ENCODE results near the gene CEACAM16. TPM values are rescaled to one million over a fixed set of nuclear protein-coding genes. Genes with fewer than 3 reads are reported as not detected.
"Not testable (repeated sequence)": the region's sequence is repeated elsewhere in the genome, so short reads cannot be mapped to it uniquely, and the experiment has no call there.

Gene CEACAM16
- total RNA-seq, 1 donor from 2014 or later = not detected

- no peak for ATAC-seq
- Histone ChIP-seq H3K9me3 (no peaks in the 10 kb centered on the region), H3K27me3 (no peaks in the 10 kb centered on the region), H3K4me3 (no peak overlapping the region), H3K4me1 (peaks cover 27% of the 10 kb centered on the region), H3K36me3 (no peaks in the 10 kb centered on the region), H3K27ac (no peak overlapping the region)
- intact Hi-C loops (cut with DNase I) = no loop called here
- TF ChIP-seq, protein P1, sequence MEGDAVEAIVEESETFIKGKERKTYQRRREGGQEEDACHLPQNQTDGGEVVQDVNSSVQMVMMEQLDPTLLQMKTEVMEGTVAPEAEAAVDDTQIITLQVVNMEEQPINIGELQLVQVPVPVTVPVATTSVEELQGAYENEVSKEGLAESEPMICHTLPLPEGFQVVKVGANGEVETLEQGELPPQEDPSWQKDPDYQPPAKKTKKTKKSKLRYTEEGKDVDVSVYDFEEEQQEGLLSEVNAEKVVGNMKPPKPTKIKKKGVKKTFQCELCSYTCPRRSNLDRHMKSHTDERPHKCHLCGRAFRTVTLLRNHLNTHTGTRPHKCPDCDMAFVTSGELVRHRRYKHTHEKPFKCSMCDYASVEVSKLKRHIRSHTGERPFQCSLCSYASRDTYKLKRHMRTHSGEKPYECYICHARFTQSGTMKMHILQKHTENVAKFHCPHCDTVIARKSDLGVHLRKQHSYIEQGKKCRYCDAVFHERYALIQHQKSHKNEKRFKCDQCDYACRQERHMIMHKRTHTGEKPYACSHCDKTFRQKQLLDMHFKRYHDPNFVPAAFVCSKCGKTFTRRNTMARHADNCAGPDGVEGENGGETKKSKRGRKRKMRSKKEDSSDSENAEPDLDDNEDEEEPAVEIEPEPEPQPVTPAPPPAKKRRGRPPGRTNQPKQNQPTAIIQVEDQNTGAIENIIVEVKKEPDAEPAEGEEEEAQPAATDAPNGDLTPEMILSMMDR (IDR thresholded peaks at IDR 0.05) = no peak
- no peak for DNase-seq
Observed at GRCh38 chr19:44714597-44715169, 15.7 kb downstream of the CEACAM16 start.

DNA sequence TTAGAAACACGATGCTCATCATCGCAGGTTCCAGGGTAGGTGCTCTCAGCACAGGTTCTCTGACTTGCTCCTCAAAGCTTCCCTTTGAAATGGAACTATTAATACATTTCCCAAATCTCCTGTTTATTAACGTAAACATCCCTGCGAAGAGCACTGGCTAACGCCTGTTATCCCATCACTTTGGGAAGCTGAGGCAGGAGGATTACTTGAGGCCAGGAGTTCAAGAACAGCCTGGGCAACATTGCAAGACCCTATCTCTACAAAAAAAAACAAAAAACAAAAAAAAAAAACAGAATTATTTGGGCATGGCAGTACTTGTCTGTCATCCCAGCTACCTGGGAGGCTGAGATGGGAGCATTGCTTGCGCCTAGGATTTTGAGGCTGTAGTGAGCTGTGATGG is 18.7 kb downstream of the CEACAM16 start:
- ATAC-seq = no peak
- Histone ChIP-seq H3K9me3 (no peaks in the 10 kb centered on the region), H3K4me3 (no peak overlapping the region), H3K27me3 (no peaks in the 10 kb centered on the region), H3K4me1 (peaks cover 44% of the 10 kb centered on the region), H3K27ac (peak overlapping the region; percentile 80), H3K36me3 (no peaks in the 10 kb centered on the region)
- TF ChIP-seq, protein P1 (IDR thresholded peaks at IDR 0.05) = no peak
- no peak for DNase-seq
- intact Hi-C loops (cut with DNase I) = no loop called here

DNA sequence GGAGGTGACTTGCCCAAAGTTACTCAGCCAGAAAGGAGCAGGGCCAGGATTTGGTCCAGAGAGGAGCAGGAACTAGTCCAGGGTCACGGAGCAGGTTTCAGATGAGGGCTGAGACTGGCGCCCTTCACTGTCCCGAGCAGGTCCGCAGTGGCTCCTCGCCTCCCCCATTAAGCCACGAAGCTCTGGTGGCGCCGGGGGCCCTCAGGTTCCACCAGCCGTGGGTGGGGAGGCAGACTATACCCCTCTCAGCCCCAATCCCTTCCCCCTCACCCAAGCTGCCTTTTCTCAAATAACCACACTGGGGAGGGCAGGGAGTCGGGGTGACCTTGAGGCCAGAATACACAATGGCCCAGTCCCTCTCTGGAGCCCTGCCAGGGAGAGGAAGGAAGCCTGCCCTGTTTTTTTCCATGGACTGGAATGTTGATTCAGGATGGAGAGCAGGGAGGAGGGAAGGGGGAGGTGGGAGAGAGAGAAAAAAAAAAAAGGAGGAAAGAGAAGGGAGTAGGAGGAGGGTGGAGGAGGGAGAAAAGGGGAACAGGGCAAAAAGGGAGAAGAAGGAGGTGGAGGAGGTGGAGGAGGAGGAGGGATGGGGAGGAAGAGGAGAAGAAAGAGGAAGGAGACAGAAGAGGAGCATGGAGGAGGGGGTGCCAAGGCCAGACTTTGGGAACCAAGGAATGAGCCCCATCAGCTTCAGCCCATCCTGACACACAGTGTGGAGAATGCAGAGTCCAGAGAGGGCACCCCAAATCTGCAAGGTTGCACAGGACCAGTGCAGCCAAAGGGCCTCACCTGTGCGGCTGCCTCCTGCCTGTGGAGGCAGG is 19.7 kb downstream of the CEACAM16 start:
- Histone ChIP-seq H3K4me3 (peak overlapping the region; percentile 4), H3K4me1 (peaks cover 49% of the 10 kb centered on the region), H3K9me3 (no peaks in the 10 kb centered on the region), H3K27me3 (no peaks in the 10 kb centered on the region), H3K36me3 (no peaks in the 10 kb centered on the region), H3K27ac (peak overlapping the region; percentile 80)
- peak; percentile 61 for ATAC-seq
- intact Hi-C loops (cut with DNase I) = no loop called here
- DNase-seq = peak; percentile 74
- TF ChIP-seq, protein P1 (IDR thresholded peaks at IDR 0.05) = no peak

GRCh38 chr19:44719262-44719701 is 20.3 kb downstream of the CEACAM16 start:
- no peak for ATAC-seq
- Histone ChIP-seq H3K36me3 (no peaks in the 10 kb centered on the region), H3K9me3 (no peaks in the 10 kb centered on the region), H3K4me1 (peaks cover 55% of the 10 kb centered on the region), H3K27me3 (no peaks in the 10 kb centered on the region), H3K4me3 (no peak overlapping the region), H3K27ac (no peak overlapping the region)
- DNase-seq = no peak
- TF ChIP-seq, protein P1 (IDR thresholded peaks at IDR 0.05) = no peak
- intact Hi-C loops (cut with DNase I) = no loop called here

DNA sequence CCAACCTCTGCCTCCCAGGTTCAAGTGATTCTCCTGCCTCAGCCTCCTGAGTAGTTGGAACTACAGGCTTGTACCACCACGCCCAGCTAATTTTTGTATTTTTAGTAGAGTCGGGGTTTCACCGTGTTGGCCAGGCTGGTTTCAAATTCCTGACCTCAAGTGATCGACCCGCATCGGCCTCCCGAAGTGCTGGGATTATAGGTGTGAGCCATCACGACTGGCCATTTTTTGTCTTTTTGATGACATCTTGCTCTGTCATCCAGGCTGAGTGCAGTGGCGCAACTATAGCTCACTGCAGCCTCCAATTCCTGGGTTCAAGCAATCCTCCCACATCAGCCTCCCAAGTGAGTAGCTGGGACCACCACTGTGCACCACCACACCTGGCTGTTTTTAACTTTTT is 21.4 kb downstream of the CEACAM16 start:
- H3K27me3 ChIP-seq, H3K9me3 ChIP-seq, H3K4me3 ChIP-seq, ATAC-seq, H3K36me3 ChIP-seq, H3K27ac ChIP-seq: not testable (repeated sequence)
- DNase-seq = peak; percentile 29
- intact Hi-C loops (cut with DNase I) = loop anchor here (5.0 kb wide), 1 partner anchor 52 kb away; no protein-coding TSS in a partner anchor
- H3K4me1 ChIP-seq = peaks cover 66% of the 10 kb centered on the region

DNA sequence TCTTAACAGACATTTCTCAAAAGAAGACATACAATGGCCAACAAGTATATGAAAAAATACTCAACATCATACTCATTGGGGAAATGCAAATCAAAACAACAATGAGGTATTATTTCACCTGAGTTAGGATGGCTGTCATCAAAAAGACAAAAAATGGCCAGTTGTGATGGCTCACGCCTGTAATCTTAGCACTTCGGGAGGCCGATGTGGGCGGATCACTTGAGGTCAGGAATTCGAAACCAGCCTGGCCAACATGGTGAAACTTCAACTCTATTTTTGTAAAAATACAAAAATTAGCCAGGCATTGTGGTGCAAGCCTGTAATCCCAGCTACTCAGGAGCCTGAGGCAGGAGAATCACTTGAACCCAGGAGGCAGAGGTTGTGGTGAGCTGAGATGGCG is 22.0 kb downstream of the CEACAM16 start:
- ATAC-seq (no peak), DNase-seq (no peak)
- H3K27me3 ChIP-seq = no peaks in the 10 kb centered on the region
- H3K4me3 ChIP-seq = no peak overlapping the region
- intact Hi-C loops (cut with DNase I) = loop anchor here (5.0 kb wide), 1 partner anchor 51 kb away; no protein-coding TSS in a partner anchor
- peaks cover 72% of the 10 kb centered on the region for H3K4me1 ChIP-seq
- peak overlapping the region; percentile 24 for H3K27ac ChIP-seq
- no peaks in the 10 kb centered on the region for H3K9me3 ChIP-seq
- no peaks in the 10 kb centered on the region for H3K36me3 ChIP-seq
- TF ChIP-seq, protein P1 (IDR thresholded peaks at IDR 0.05) = no peak

GRCh38 chr19:44721369-44721768 is 22.4 kb downstream of the CEACAM16 start:
- H3K9me3 ChIP-seq, H3K36me3 ChIP-seq, H3K4me3 ChIP-seq, DNase-seq, ATAC-seq, H3K27me3 ChIP-seq: not testable (repeated sequence)
- peaks cover 73% of the 10 kb centered on the region for H3K4me1 ChIP-seq
- intact Hi-C loops (cut with DNase I) = loop anchor here (5.0 kb wide), 1 partner anchor 51 kb away; no protein-coding TSS in a partner anchor
- peak overlapping the region; percentile 24 for H3K27ac ChIP-seq
